ENCODE results near the gene CEP57. TPM values are rescaled to one million over a fixed set of nuclear protein-coding genes. Genes with fewer than 3 reads are reported as not detected.
"Not testable (repeated sequence)": the region's sequence is repeated elsewhere in the genome, so short reads cannot be mapped to it uniquely, and the experiment has no call there.

The CEP57 gene
- total and polyA plus RNA-seq, 5 donors, result 12.1 to 29.6 (median 25.2) TPM

DNA sequence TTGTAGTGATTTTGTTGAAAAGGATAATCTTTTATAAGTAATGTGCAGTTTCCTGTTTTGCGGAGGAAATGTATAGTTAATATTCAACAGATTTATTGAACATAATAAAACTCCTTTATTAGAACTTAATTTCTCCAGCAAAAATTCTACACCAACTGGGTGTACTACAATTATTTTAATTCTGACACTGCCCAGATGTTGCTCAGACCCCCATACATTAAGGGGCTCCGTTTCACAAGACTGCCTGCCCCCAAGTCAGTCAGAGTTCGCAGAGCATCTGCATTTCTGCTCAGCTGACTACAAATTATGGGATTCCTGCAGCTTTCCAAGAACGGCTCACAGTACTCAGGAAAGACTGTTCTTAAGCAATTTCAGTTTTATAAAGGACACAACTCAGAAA, 6.2 kb downstream of the CEP57 start:
- Histone ChIP-seq H3K27me3 (ENCODE audit: control insufficient read depth, insufficient read depth) (no peaks in the 10 kb centered on the region), H3K4me3 (ENCODE audit: low read length) (no peak overlapping the region), H3K4me1 (ENCODE audit: control insufficient read depth, insufficient read depth, low read length) (no peaks in the 10 kb centered on the region), H3K27ac (ENCODE audit: low read length) (no peak overlapping the region), H3K9me3 (ENCODE audit: control insufficient read depth, low read length) (no peaks in the 10 kb centered on the region)
- intact Hi-C loops (cut with DNase I), result no loop called here
- WGBS, result 89% methylated on average over 4 of the region's 4 CpGs
- DNase-seq (no peak), ATAC-seq (no peak)

GRCh38 chr11:95799546-95799945, 9.2 kb downstream of the CEP57 start:
- intact Hi-C loops (cut with DNase I), result no loop called here
- 93% methylated on average over 1 of the region's 1 CpG for WGBS
- H3K27ac ChIP-seq (ENCODE audit: low read length), result no peak overlapping the region

DNA sequence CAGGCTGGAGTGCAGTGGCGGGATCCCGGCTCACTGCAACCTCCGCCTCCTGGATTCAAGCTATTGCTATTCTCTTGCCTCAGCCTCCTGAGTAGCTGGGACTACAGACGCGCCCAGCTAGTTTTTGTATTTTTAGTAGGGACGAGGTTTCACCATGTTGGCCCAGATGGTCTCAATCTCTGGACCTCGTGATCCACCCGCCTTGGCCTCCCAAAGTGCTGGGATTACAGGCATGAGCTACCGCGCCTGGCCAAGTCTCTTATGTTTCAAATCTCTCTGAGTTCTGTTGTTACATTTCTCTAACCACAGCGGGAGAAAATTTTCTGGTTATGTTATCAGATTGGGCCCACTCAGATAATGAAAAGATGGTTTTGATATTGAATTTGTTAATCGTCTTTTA, 10.1 kb downstream of the CEP57 start:
- no peaks in the 10 kb centered on the region for H3K4me1 ChIP-seq (ENCODE audit: control insufficient read depth, insufficient read depth, low read length)
- WGBS, result 96% methylated on average over 12 of the region's 12 CpGs
- intact Hi-C loops (cut with DNase I), result no loop called here
- H3K9me3 ChIP-seq (ENCODE audit: control insufficient read depth, low read length), result no peaks in the 10 kb centered on the region
- no peak for ATAC-seq
- DNase-seq, result no peak
- no peak overlapping the region for H3K4me3 ChIP-seq (ENCODE audit: low read length)
- no peaks in the 10 kb centered on the region for H3K27me3 ChIP-seq (ENCODE audit: control insufficient read depth, insufficient read depth)
- no peak overlapping the region for H3K27ac ChIP-seq (ENCODE audit: low read length)

More at GRCh38 chr11:95799546-95799945, 9.2 kb downstream of the CEP57 start:
- no peak for ATAC-seq
- no peak for DNase-seq
- no peak overlapping the region for H3K4me3 ChIP-seq (ENCODE audit: low read length)
- H3K9me3 ChIP-seq (ENCODE audit: control insufficient read depth, low read length), result no peaks in the 10 kb centered on the region
- no peaks in the 10 kb centered on the region for H3K4me1 ChIP-seq (ENCODE audit: control insufficient read depth, insufficient read depth, low read length)
- H3K27me3 ChIP-seq (ENCODE audit: control insufficient read depth, insufficient read depth), result no peaks in the 10 kb centered on the region

DNA sequence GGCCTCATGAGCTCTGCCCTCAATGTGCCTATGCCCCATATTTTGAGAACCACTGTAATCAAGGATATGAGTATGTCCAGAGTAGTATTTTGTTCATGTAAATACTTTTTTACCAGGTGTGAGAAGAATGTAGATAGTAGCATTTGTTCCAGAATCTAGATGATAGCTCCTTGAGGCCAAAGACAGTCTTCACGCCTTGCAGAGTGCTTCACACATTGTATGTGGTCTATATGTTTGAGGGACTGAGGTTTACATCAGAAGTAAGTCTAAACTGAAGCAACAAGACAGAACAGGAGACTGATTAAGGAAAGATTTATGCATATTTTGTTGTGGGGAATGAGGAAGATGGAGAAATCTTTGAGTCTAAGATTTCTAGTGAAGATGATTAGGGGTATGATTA, 12.5 kb downstream of the CEP57 start:
- 100% methylated on average over 1 of the region's 1 CpG for WGBS
- H3K4me3 ChIP-seq (ENCODE audit: low read length), result no peak overlapping the region

GRCh38 chr11:95803973-95804372, 13.7 kb downstream of the CEP57 start:
- H3K27ac ChIP-seq (ENCODE audit: low read length), result no peak overlapping the region
- H3K4me1 ChIP-seq (ENCODE audit: control insufficient read depth, insufficient read depth, low read length), result peaks cover 4% of the 10 kb centered on the region
- 97% methylated on average over 2 of the region's 2 CpGs for WGBS
- no peak overlapping the region for H3K4me3 ChIP-seq (ENCODE audit: low read length)
- intact Hi-C loops (cut with DNase I), result no loop called here
- DNase-seq (no peak), ATAC-seq (no peak)
- H3K9me3 ChIP-seq (ENCODE audit: control insufficient read depth, low read length), result no peaks in the 10 kb centered on the region
- no peaks in the 10 kb centered on the region for H3K27me3 ChIP-seq (ENCODE audit: control insufficient read depth, insufficient read depth)

More for the DNA sequence above, 12.5 kb downstream of the CEP57 start:
- intact Hi-C loops (cut with DNase I), result no loop called here
- no peaks in the 10 kb centered on the region for H3K9me3 ChIP-seq (ENCODE audit: control insufficient read depth, low read length)
- H3K27me3 ChIP-seq (ENCODE audit: control insufficient read depth, insufficient read depth), result no peaks in the 10 kb centered on the region
- DNase-seq, result no peak
- H3K27ac ChIP-seq (ENCODE audit: low read length), result no peak overlapping the region
- peaks cover 4% of the 10 kb centered on the region for H3K4me1 ChIP-seq (ENCODE audit: control insufficient read depth, insufficient read depth, low read length)
- no peak for ATAC-seq

- ATAC-seq (peak in 1 of 2 donors; percentile 61), DNase-seq (no peak)
- H3K27ac ChIP-seq (ENCODE audit: low read length), result no peak overlapping the region
- no peaks in the 10 kb centered on the region for H3K9me3 ChIP-seq (ENCODE audit: control insufficient read depth, low read length)
- H3K4me3 ChIP-seq (ENCODE audit: low read length), result no peak overlapping the region
- H3K4me1 ChIP-seq (ENCODE audit: control insufficient read depth, insufficient read depth, low read length), result peaks cover 4% of the 10 kb centered on the region
- intact Hi-C loops (cut with DNase I), result no loop called here
- 78% methylated on average over 2 of the region's 2 CpGs for WGBS
- no peaks in the 10 kb centered on the region for H3K27me3 ChIP-seq (ENCODE audit: control insufficient read depth, insufficient read depth)
Observed at GRCh38 chr11:95805869-95806268, 15.6 kb downstream of the CEP57 start.

DNA sequence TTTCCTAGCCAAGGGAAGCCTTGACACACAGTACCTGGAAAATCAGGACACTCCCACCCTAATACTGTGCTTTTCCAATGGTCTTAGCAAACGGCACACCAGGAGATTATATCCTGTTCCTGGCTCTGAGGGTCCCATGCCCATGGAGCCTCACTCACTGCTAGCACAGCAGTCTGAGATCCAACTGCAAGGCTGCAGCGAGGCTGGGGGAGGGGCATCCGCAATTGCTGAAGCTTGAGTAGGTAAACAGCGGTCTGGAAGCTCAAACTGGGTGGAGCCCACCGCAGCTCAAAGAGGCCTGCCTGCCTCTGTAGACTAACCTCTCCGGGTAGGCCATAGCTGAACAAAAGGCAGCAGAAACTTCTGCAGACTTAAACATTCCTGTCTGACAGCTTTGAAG, 16.2 kb downstream of the CEP57 start:
- ATAC-seq; H3K4me3 ChIP-seq (ENCODE audit: low read length); H3K9me3 ChIP-seq (ENCODE audit: control insufficient read depth, low read length); H3K27ac ChIP-seq (ENCODE audit: low read length); H3K27me3 ChIP-seq (ENCODE audit: control insufficient read depth, insufficient read depth); H3K4me1 ChIP-seq (ENCODE audit: control insufficient read depth, insufficient read depth, low read length); intact Hi-C loops (cut with DNase I): not testable (repeated sequence)
- DNase-seq, result peak in 1 of 3 donors; percentile 42
- 96% methylated on average over 6 of the region's 6 CpGs for WGBS

- H3K4me1 ChIP-seq (ENCODE audit: control insufficient read depth, insufficient read depth, low read length); H3K27ac ChIP-seq (ENCODE audit: low read length); H3K27me3 ChIP-seq (ENCODE audit: control insufficient read depth, insufficient read depth); H3K9me3 ChIP-seq (ENCODE audit: control insufficient read depth, low read length); intact Hi-C loops (cut with DNase I); ATAC-seq; DNase-seq; H3K4me3 ChIP-seq (ENCODE audit: low read length): not testable (repeated sequence)
- 97% methylated on average over 4 of the region's 4 CpGs for WGBS
Observed at GRCh38 chr11:95811052-95811451, 20.8 kb downstream of the CEP57 start.

DNA sequence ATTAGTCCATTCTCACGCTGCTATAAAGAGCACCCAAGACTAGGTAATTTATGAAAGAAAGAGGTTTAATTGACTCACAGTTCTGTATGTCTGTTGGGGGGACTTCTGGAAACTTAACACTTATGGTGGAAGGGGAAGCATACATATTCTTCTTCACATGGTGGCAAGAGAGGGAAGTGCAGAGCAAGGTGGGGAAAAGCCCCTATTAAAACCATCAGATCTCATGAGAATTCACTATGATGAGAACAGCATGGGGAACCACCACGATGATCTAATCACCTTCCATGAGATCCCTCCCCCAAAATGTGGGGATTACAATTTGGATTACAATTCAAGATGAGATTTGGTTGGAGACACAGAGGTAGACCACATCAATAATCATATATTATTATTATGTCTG, 25.7 kb downstream of the CEP57 start:
- no peak for ATAC-seq
- WGBS, result 98% methylated on average over 2 of the region's 2 CpGs
- no peak for DNase-seq
- intact Hi-C loops (cut with DNase I), result no loop called here
- Histone ChIP-seq H3K4me3 (ENCODE audit: low read length) (no peak overlapping the region), H3K27ac (ENCODE audit: low read length) (no peak overlapping the region), H3K9me3 (ENCODE audit: control insufficient read depth, low read length) (no peaks in the 10 kb centered on the region), H3K27me3 (ENCODE audit: control insufficient read depth, insufficient read depth) (no peaks in the 10 kb centered on the region), H3K4me1 (ENCODE audit: control insufficient read depth, insufficient read depth, low read length) (no peaks in the 10 kb centered on the region)

DNA sequence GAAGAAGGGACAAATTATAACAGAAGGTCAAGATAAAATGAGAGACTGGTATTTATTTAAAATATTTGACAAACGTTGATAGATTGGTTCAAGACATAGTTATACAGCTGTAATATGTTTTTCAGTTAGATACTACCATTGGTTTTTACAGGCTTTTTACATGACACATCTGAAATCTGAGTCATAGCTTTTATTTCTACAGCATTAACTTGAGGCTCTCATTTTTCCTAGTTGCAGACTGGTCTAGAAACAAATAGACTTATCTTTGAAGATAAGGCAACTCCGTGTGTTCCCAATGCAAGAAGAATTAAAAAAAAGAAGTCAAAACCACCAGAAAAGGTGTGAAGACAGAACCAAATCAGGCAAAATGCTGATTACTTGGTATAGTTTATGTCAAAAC, 31.3 kb downstream of the CEP57 start:
- DNase-seq (no peak), ATAC-seq (no peak)
- Histone ChIP-seq H3K27ac (ENCODE audit: low read length) (no peak overlapping the region), H3K4me1 (ENCODE audit: control insufficient read depth, insufficient read depth, low read length) (no peaks in the 10 kb centered on the region), H3K27me3 (ENCODE audit: control insufficient read depth, insufficient read depth) (no peaks in the 10 kb centered on the region), H3K9me3 (ENCODE audit: control insufficient read depth, low read length) (no peaks in the 10 kb centered on the region), H3K4me3 (ENCODE audit: low read length) (no peak overlapping the region)
- WGBS, result 63% methylated on average over 2 of the region's 2 CpGs
- intact Hi-C loops (cut with DNase I), result no loop called here

- Histone ChIP-seq H3K4me3 (ENCODE audit: low read length) (no peak overlapping the region), H3K9me3 (ENCODE audit: control insufficient read depth, low read length) (no peaks in the 10 kb centered on the region), H3K27me3 (ENCODE audit: control insufficient read depth, insufficient read depth) (no peaks in the 10 kb centered on the region), H3K27ac (ENCODE audit: low read length) (no peak overlapping the region), H3K4me1 (ENCODE audit: control insufficient read depth, insufficient read depth, low read length) (no peaks in the 10 kb centered on the region)
- WGBS, result 84% methylated on average over 4 of the region's 4 CpGs
- ATAC-seq, result no peak
- no peak for DNase-seq
- intact Hi-C loops (cut with DNase I), result no loop called here
Observed at GRCh38 chr11:95827696-95828095, 37.4 kb downstream of the CEP57 start.

GRCh38 chr11:95829580-95830259, 39.4 kb downstream of the CEP57 start:
- Histone ChIP-seq H3K4me1 (ENCODE audit: control insufficient read depth, insufficient read depth, low read length) (no peaks in the 10 kb centered on the region), H3K27me3 (ENCODE audit: control insufficient read depth, insufficient read depth) (no peaks in the 10 kb centered on the region), H3K27ac (ENCODE audit: low read length) (no peak overlapping the region), H3K9me3 (ENCODE audit: control insufficient read depth, low read length) (no peaks in the 10 kb centered on the region), H3K4me3 (ENCODE audit: low read length) (no peak overlapping the region)
- intact Hi-C loops (cut with DNase I), result loop anchor here in 2 of 4 donors (10.0 kb wide), 3 partner anchors 525 to 565 kb away; partner anchors contain the start of genes CCDC82 (in 1 of the 2) and JRKL (in 1 of the 2)
- ATAC-seq (no peak), DNase-seq (no peak)
- 92% methylated on average over 1 of the region's 1 CpG for WGBS
